Coronary artery (tissue), 2 donors: ENCODE data around the gene MKRN1.
"Not testable (repeated sequence)": the region's sequence is repeated elsewhere in the genome, so short reads cannot be mapped to it uniquely, and the experiment has no call there.

Source experiments
- DNase-seq: peaks from one replicate; pipeline ENCODE4 v3.0.0-alpha.2; 2017; ENCODE audit warnings: low spot score
- H3K27ac ChIP-seq, 2 donors: fragments of 200-600 bp; sonication (generic); one replicate each; pipeline ENCODE4 v1.5.1; 2016 to 2019
- H3K4me3 ChIP-seq: fragments of 200-600 bp; sonication (generic); 2 replicates; pipeline ENCODE4 v1.5.1; 2016; ENCODE audit warnings: mild to moderate bottlenecking, moderate library complexity
- TF ChIP-seq, protein P1 (sequence below): fragments of 200-600 bp; sonication (generic); IDR thresholded peaks from one replicate; pipeline ENCODE4 v1.5.1; 2019; ENCODE audit warnings: antibody characterized with exemption

Gene MKRN1

DNA sequence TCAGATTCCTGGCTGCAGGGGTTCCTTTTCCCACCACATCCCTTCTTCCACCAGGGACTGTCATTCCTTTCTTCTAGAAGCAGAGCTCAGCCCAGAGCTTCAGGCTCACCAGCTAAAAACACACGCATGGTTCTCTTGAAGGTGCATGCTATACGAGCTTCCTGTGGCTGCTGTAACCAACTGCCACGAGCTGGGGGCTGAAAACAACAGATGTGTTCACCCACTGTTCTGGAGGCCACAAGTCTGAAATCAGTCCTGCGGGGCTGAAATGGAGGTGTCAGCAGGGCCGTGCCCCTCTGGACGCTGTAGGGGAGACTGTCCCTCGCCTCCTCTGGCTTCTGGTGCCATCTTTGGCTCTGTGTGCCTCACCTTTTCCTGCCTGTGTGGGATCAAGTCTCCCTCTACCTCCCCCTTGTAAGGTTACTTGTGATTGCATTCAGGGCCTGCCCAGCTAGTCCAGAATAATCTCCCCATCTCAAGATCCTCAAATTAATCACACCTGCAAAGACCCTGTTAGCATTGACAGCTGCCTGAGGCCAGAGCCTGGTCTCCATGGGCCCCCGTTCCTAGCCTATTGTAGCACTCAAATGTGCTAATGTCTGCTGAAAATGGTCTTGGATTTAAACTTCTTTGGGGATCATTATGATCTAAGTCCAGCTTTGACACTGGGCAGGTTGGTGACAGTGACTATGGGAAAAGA lies 61.7 kb downstream of the MKRN1 start:
- TF ChIP-seq, protein P1, sequence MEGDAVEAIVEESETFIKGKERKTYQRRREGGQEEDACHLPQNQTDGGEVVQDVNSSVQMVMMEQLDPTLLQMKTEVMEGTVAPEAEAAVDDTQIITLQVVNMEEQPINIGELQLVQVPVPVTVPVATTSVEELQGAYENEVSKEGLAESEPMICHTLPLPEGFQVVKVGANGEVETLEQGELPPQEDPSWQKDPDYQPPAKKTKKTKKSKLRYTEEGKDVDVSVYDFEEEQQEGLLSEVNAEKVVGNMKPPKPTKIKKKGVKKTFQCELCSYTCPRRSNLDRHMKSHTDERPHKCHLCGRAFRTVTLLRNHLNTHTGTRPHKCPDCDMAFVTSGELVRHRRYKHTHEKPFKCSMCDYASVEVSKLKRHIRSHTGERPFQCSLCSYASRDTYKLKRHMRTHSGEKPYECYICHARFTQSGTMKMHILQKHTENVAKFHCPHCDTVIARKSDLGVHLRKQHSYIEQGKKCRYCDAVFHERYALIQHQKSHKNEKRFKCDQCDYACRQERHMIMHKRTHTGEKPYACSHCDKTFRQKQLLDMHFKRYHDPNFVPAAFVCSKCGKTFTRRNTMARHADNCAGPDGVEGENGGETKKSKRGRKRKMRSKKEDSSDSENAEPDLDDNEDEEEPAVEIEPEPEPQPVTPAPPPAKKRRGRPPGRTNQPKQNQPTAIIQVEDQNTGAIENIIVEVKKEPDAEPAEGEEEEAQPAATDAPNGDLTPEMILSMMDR, result no peak
- no peak overlapping the region for H3K27ac ChIP-seq
- H3K4me3 ChIP-seq, result no peak overlapping the region
- DNase-seq, result no peak

DNA sequence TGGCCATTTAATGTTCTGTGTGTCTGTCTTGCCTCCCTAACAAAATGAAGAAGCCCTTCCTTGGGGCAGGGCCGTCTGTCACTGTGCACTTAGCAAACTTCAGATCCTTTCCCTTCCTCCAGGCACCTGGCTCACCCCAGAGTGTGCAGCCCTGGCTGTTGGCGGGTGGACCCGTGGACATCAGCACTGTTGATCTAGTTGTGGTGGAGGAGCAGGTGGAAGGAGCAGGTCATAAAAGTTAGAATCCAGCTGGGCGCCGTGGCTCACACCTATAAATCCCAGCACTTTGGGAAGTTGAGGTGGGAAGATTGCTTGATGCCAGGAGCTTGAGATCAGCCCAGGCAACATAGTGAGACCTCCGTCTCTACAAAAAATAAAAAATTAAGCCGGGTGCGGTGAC lies 62.7 kb downstream of the MKRN1 start:
- H3K4me3 ChIP-seq, result no peak overlapping the region
- TF ChIP-seq, protein P1, result no peak
- H3K27ac ChIP-seq, result no peak overlapping the region
- DNase-seq, result no peak

DNA sequence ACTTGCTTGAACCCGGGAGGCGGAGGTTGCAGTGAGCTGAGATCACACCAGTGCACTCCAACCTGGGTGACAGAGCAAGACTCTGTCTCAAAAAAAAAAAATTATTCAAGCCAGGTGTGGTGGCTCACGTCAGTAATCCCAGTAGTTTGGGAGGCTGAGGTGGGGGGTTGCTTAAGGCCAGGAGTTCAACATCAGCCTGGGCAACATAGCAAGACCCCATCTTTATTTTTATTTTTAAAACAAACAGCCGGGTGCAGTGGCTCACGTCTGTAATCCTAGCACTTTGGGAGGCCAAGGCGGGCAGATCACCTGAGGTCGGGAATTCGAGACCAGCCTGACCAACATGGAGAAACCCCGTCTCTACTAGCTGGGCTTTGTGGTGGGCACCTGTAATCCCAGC lies 63.5 kb downstream of the MKRN1 start:
- not testable (repeated sequence) for H3K4me3 ChIP-seq, H3K27ac ChIP-seq, DNase-seq

DNA sequence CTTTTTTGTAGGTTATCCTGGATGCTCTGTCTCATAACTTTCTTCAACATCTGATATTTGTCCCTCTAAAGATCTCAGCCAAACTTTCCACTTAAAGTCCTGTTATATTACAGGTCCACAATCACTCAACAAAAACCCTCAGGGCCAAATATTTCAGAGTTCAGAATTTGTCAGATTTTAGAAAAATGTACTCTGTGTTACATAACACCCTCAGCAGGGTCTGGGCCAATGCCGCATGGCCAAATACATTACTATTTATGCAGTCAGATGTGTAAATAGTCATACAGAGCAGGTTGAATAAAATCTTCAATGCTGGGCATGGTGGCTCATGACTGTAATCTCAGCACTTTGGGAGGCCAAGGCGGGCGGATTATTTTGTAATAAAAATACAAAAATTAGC lies 63.9 kb downstream of the MKRN1 start:
- no peak for DNase-seq
- Histone ChIP-seq H3K27ac (no peak overlapping the region), H3K4me3 (no peak overlapping the region)
- TF ChIP-seq, protein P1, result no peak

DNA sequence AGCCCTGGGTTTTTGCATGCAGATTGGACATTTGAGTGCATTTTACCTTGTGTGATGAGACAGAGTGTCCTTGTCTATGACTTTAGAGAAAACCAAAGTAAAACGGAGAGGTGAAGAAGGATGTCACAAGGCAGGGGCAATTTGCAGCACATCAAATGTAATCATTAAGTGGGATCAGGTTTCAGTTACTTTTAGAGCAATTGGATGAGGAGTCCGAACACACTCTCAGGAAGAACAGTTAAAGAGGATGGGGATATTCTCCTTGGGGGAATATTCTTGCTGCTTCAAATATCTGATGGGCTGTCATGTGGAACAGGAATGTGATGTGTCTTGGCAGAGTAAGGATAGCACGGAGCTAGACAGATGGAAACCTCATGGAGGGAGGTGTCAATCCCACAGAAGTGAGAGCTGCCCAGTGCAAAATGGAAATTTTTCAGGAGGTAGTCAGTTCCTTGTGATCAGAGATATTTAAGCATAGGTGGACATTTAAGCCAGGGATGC lies 74.7 kb downstream of the MKRN1 start:
- Histone ChIP-seq H3K4me3 (no peak overlapping the region), H3K27ac (no peak overlapping the region)
- no peak for DNase-seq
- TF ChIP-seq, protein P1, result no peak

DNA sequence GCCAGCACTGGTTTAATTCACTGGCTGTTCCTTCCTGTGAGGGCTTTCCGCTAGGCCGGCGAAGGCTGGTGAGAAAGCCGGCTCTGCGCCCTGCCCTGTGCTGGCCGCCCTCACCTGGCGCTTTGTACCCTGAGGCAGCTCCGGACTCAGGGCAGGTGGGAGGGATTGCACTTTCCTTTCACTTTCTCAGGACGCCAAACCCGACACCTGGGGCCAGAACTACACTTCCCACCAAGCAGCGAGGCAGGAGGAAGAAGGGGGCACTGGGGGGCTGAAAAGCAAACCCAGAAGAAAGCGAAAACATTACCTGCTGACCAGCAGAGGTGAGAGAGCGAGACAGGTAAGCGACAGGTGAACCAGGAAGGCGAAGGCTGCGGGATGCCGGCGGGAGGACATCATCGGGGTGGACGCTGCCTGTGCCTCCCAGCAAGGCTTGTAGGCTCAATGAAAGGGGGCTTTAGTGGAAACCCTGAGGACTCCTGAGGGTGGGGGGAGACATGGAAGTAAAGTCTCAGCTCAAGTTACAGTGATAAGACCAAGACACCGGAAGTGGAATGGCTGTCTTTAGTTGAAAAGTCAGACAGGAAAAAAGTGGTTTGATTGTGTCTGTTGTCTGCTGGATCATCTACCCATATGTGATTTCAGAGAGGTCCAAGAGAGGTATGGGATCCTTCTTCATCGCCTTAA lies 75.3 kb downstream of the MKRN1 start, which contains the start of gene RAB19:
Gene RAB19, plus strand, starts transcription at position 181 of the 687 bp plus-strand sequence. CDS start 3,589 bp downstream, outside the sequence.
- TF ChIP-seq, protein P1, result no peak
- H3K27ac ChIP-seq, result no peak within 1 kb of the TSS
- H3K4me3 ChIP-seq, result peak within 1 kb of the TSS; percentile 52
- no peak for DNase-seq
